ENCODE measurements around the gene LYRM1. TPM values are rescaled to one million over a fixed set of nuclear protein-coding genes. Genes with fewer than 3 reads are reported as not detected.

The LYRM1 gene
- polyA plus RNA-seq, 1 donor (not counting 4 experiments of a cell fraction or from before 2014, with no cell fraction given), result 21.7 TPM

DNA sequence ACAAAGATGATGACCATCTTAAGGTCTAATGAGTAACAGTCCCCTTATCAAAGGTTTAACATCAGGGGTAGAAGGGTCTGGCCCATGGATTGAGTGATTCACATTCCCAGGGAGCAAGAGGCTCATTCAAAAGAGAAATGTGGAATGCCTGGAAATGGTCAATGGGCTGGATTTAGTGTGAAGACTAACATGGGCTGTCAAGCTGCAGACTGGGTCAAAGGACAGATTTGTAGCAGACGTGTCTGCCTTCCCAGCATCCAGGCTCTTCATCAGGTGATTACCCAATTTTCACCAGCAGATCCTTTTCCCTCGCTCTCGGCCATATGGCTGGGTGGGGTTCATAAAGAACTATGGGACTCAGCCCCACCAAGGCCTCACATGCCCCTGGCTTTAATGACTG lies 27.2 kb upstream of the LYRM1 start:
- H3K79me2 ChIP-seq (ENCODE audit: control insufficient read depth, insufficient read depth, low read length), result peaks cover 81% of the 10 kb centered on the region
- H3K36me3 ChIP-seq (ENCODE audit: control insufficient read depth in 2 of 2, extremely low read depth in 1 of 2, insufficient read depth in 2 of 2, low read length in 2 of 2), result peaks cover 0 to 2% of the 10 kb centered on the region in 2 experiments
- no peak for TF ChIP-seq EZH2 (IDR thresholded peaks at IDR 0.05; ENCODE audit: low read length)
- TF ChIP-seq, protein P1, sequence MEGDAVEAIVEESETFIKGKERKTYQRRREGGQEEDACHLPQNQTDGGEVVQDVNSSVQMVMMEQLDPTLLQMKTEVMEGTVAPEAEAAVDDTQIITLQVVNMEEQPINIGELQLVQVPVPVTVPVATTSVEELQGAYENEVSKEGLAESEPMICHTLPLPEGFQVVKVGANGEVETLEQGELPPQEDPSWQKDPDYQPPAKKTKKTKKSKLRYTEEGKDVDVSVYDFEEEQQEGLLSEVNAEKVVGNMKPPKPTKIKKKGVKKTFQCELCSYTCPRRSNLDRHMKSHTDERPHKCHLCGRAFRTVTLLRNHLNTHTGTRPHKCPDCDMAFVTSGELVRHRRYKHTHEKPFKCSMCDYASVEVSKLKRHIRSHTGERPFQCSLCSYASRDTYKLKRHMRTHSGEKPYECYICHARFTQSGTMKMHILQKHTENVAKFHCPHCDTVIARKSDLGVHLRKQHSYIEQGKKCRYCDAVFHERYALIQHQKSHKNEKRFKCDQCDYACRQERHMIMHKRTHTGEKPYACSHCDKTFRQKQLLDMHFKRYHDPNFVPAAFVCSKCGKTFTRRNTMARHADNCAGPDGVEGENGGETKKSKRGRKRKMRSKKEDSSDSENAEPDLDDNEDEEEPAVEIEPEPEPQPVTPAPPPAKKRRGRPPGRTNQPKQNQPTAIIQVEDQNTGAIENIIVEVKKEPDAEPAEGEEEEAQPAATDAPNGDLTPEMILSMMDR (optimal IDR thresholded peaks at IDR 0.05 in 1 of 3, IDR thresholded peaks at IDR 0.05 in 1 of 3, conservative IDR thresholded peaks at IDR 0.05 in 1 of 3; ENCODE audit: extremely low read depth in 1 of 3, insufficient read depth in 2 of 3, low read length in 3 of 3), result no peak
- no peaks in the 10 kb centered on the region for H3K27me3 ChIP-seq (ENCODE audit: control insufficient read depth, extremely low read depth, insufficient read depth, low read length)
- H3K4me1 ChIP-seq (ENCODE audit: control insufficient read depth, extremely low read depth, insufficient read depth, low read length), result peaks cover 48% of the 10 kb centered on the region
- no peaks in the 10 kb centered on the region for H4K20me1 ChIP-seq (ENCODE audit: control insufficient read depth, extremely low read depth, insufficient read depth, low read length)
- no peaks in the 10 kb centered on the region for H3K9me3 ChIP-seq (ENCODE audit: control insufficient read depth, low read depth, low read length)
- FAIRE-seq (no peak), DNase-seq (ENCODE audit: low read depth, low spot score) (no peak)
- no peaks in the 10 kb centered on the region for H3K9me1 ChIP-seq (ENCODE audit: control insufficient read depth, extremely low read depth, insufficient read depth, low read length)
- no peak overlapping the region for H3K27ac ChIP-seq (ENCODE audit: control insufficient read depth, insufficient read depth, low read length)
- no peak overlapping the region for H3K4me2 ChIP-seq (ENCODE audit: control insufficient read depth, extremely low read depth, insufficient read depth, low read depth, low read length)
- no peak overlapping the region for H3K4me3 ChIP-seq (ENCODE audit: control insufficient read depth in 2 of 3, extremely low read depth in 1 of 3, insufficient read depth in 2 of 3, low read depth in 1 of 3, low read length in 3 of 3)
- no peak overlapping the region for H3K9ac ChIP-seq (ENCODE audit: control insufficient read depth, extremely low read depth, insufficient read depth, low read length)
- H2AFZ ChIP-seq (ENCODE audit: control insufficient read depth, low read length), result no peak overlapping the region
- dilution Hi-C loops (cut with MboI; ENCODE audit: extremely low pct_ligation_motif_present, low sequenced_read_pairs), result no loop called here

DNA sequence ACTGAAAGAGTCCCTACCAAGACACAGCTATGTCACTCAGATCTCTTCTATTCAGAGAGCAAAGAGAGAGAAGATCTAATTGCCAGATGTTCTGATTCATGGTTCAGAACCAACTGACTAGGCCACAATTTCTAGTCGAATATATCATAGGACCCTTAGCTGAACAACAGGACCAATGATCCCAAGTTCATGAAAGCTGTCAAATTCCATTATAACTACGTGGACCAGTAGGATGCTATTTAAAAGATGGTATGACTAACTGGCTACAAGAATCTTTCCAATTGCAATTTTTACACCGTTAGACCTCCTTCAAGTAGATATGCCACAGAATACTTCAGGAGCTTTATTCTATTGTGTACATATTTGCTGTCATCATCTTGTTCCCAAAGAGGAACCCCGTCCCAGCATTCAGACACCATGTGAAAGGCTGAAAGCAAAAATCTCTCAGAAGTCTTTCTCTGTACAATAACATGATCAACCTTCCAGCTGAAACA lies 26.4 kb upstream of the LYRM1 start:
- DNase-seq (ENCODE audit: low read depth, low spot score) (no peak), FAIRE-seq (peak; percentile 76)
- Histone ChIP-seq H3K4me1 (ENCODE audit: control insufficient read depth, extremely low read depth, insufficient read depth, low read length) (peaks cover 48% of the 10 kb centered on the region), H3K36me3 (ENCODE audit: control insufficient read depth in 2 of 2, extremely low read depth in 1 of 2, insufficient read depth in 2 of 2, low read length in 2 of 2) (peaks cover 0 to 2% of the 10 kb centered on the region in 2 experiments), H3K4me2 (ENCODE audit: control insufficient read depth, extremely low read depth, insufficient read depth, low read depth, low read length) (peak overlapping the region; percentile 79), H3K9me1 (ENCODE audit: control insufficient read depth, extremely low read depth, insufficient read depth, low read length) (no peaks in the 10 kb centered on the region), H3K4me3 (ENCODE audit: control insufficient read depth in 2 of 3, extremely low read depth in 1 of 3, insufficient read depth in 2 of 3, low read depth in 1 of 3, low read length in 3 of 3) (peak overlapping the region in 1 of 3 experiments; percentile 54), H3K9me3 (ENCODE audit: control insufficient read depth, low read depth, low read length) (no peaks in the 10 kb centered on the region), H3K27ac (ENCODE audit: control insufficient read depth, insufficient read depth, low read length) (peak overlapping the region; percentile 42), H3K9ac (ENCODE audit: control insufficient read depth, extremely low read depth, insufficient read depth, low read length) (no peak overlapping the region), H3K27me3 (ENCODE audit: control insufficient read depth, extremely low read depth, insufficient read depth, low read length) (no peaks in the 10 kb centered on the region), H2AFZ (ENCODE audit: control insufficient read depth, low read length) (no peak overlapping the region), H4K20me1 (ENCODE audit: control insufficient read depth, extremely low read depth, insufficient read depth, low read length) (no peaks in the 10 kb centered on the region), H3K79me2 (ENCODE audit: control insufficient read depth, insufficient read depth, low read length) (peaks cover 84% of the 10 kb centered on the region)
- TF ChIP-seq EZH2 (IDR thresholded peaks at IDR 0.05; ENCODE audit: low read length), result no peak
- TF ChIP-seq, protein P1 (optimal IDR thresholded peaks at IDR 0.05 in 1 of 3, IDR thresholded peaks at IDR 0.05 in 1 of 3, conservative IDR thresholded peaks at IDR 0.05 in 1 of 3; ENCODE audit: extremely low read depth in 1 of 3, insufficient read depth in 2 of 3, low read length in 3 of 3), result no peak
- dilution Hi-C loops (cut with MboI; ENCODE audit: extremely low pct_ligation_motif_present, low sequenced_read_pairs), result no loop called here
